Endothelial cell of umbilical vein (primary cell): Measurements from ENCODE around the gene ANKS1B. TPM values are rescaled to one million over a fixed set of nuclear protein-coding genes. Genes with fewer than 3 reads are reported as not detected.

Source experiments
- BruUV-seq: library from RNA; stranded (reverse); fragments of 400-500 nt; replicated peaks from 2 replicates; lab custom pipeline; 2021; lab: Mats Ljungman, UMichigan
- CTCF ChIA-PET: fragments of 300-600, 350-600 bp; sonication (Branson Sonifier 250); formaldehyde crosslinking; loops from one replicate; lab custom pipeline; 2021; ENCODE audit warnings: antibody characterized with exemption, inconsistent platforms; lab: Charles Lee
- POLR2A ChIA-PET: fragments of 300-600, 350-600 bp; sonication (Branson Sonifier 250); formaldehyde crosslinking; loops from one replicate; lab custom pipeline; 2021; ENCODE audit warnings: antibody characterized with exemption, inconsistent platforms; lab: Charles Lee
- DNase-seq: peaks from one replicate; pipeline ENCODE4 v3.0.0-alpha.2; 2011; ENCODE audit warnings: low read depth, low spot score
- FAIRE-seq: peaks from 2 replicates; lab custom pipeline; 2011; peaks lifted over from hg19 to GRCh38; lab: Jason Lieb, UNC
- H2AFZ ChIP-seq: 2 replicates; pipeline ENCODE4 v1.6.0; 2012; ENCODE audit warnings: low read depth, low read length, control low read depth, inconsistent platforms
- H3K27ac ChIP-seq: 2 replicates; pipeline ENCODE4 v1.5.1; 2011; ENCODE audit warnings: low read depth, mild to moderate bottlenecking, control low read depth, low read length, moderate library complexity; ENCODE audit not compliant: insufficient read depth
- H3K27me3 ChIP-seq, 2 experiments: 2 replicates each; pipeline versions ENCODE4 v1.6.0 to v1.6.1; 2011; ENCODE audit warnings: low read length in 2 of 2, mixed read lengths in 1 of 2; ENCODE audit not compliant: control insufficient read depth in 2 of 2, insufficient read depth in 2 of 2
- H3K36me3 ChIP-seq, 2 experiments: 2 replicates in 1 of 2; 3 replicates in 1 of 2; pipeline ENCODE4 v1.5.1; 2011; ENCODE audit warnings: low read length in 2 of 2, mild to moderate bottlenecking in 1 of 2, moderate library complexity in 1 of 2; ENCODE audit not compliant: control insufficient read depth in 2 of 2, insufficient read depth in 2 of 2; ENCODE audit errors: extremely low read depth in 1 of 2
- H3K4me1 ChIP-seq: 3 replicates; pipeline ENCODE4 v1.5.1; 2011; ENCODE audit warnings: mild to moderate bottlenecking, low read length; ENCODE audit not compliant: control insufficient read depth, insufficient read depth; ENCODE audit errors: extremely low read depth
- H3K4me2 ChIP-seq: 2 replicates; pipeline ENCODE4 v1.6.1; 2011; ENCODE audit warnings: low read length, control low read depth, mixed read lengths; ENCODE audit not compliant: insufficient read depth
- H3K4me3 ChIP-seq, 3 experiments: fragments of 200-600 bp in 1 of 3; sonication (generic), shearing (Covaris generic) in 1 of 3; replicated peaks in 1 of 3; 2 replicates each; pipeline ENCODE4 v1.5.1; 2011 to 2016; ENCODE audit warnings: control low read depth in 3 of 3, low read length in 3 of 3, mild to moderate bottlenecking in 2 of 3, inconsistent platforms in 1 of 3, low read depth in 1 of 3, moderate library complexity in 1 of 3; ENCODE audit not compliant: insufficient read depth in 1 of 3
- H3K79me2 ChIP-seq: 2 replicates; pipeline ENCODE4 v1.6.0; 2012; ENCODE audit warnings: low read length, inconsistent platforms; ENCODE audit not compliant: control insufficient read depth, insufficient read depth
- H3K9ac ChIP-seq: replicated peaks from 2 replicates; pipeline ENCODE3; 2011; ENCODE audit warnings: low read length, control low read depth; ENCODE audit not compliant: insufficient read depth; ENCODE audit errors: extremely low read depth
- H3K9me1 ChIP-seq: replicated peaks from 3 replicates; pipeline ENCODE4 v1.6.0; 2011; ENCODE audit warnings: mild to moderate bottlenecking, low read length; ENCODE audit not compliant: control insufficient read depth, insufficient read depth; ENCODE audit errors: extremely low read depth
- H3K9me3 ChIP-seq: replicated peaks from 2 replicates; pipeline ENCODE4 v1.5.1; 2012; ENCODE audit warnings: low read length, inconsistent platforms; ENCODE audit not compliant: control insufficient read depth, insufficient read depth
- H4K20me1 ChIP-seq: replicated peaks from 2 replicates; pipeline ENCODE3; 2011; ENCODE audit warnings: mild to moderate bottlenecking, low read length; ENCODE audit not compliant: control insufficient read depth, insufficient read depth; ENCODE audit errors: extremely low read depth
- FOS ChIP-seq: IDR thresholded peaks from 2 replicates; pipeline ENCODE4 v1.6.1; 2011; ENCODE audit warnings: mild to moderate bottlenecking, low read length, moderate library complexity, borderline replicate concordance; ENCODE audit not compliant: insufficient read depth
- GATA2 ChIP-seq: IDR thresholded peaks from 2 replicates; pipeline ENCODE4 v1.7.0; 2011; ENCODE audit warnings: low read depth, mild to moderate bottlenecking, moderate library complexity, mixed read lengths, low read length; ENCODE audit not compliant: insufficient read length, insufficient read depth
- JUN ChIP-seq: IDR thresholded peaks from 2 replicates; pipeline ENCODE4 v1.6.1; 2011; ENCODE audit warnings: borderline replicate concordance, low read depth; ENCODE audit not compliant: insufficient read length, insufficient read depth
- MYC ChIP-seq: IDR thresholded peaks from one replicate; pipeline ENCODE4 v1.6.1; 2011; ENCODE audit warnings: mild to moderate bottlenecking, low read depth, low read length
- POLR2A ChIP-seq: IDR thresholded peaks from 2 replicates; pipeline ENCODE4 v1.6.1; 2012; ENCODE audit warnings: low read depth, mild to moderate bottlenecking, control low read depth, low read length
- POLR2AphosphoS5 ChIP-seq: IDR thresholded peaks from 2 replicates; pipeline ENCODE4 v1.6.1; 2012; ENCODE audit warnings: low read depth, mild to moderate bottlenecking, control low read depth, low read length, moderate library complexity; ENCODE audit not compliant: insufficient read depth
- dilution Hi-C: fragments of 300-500 bp; cut with MboI; formaldehyde crosslinking; loops from one replicate; pipeline ENCODE4 v1.15.0; 2019; ENCODE audit warnings: low sequenced_read_pairs; ENCODE audit not compliant: extremely low pct_ligation_motif_present
- intact Hi-C: fragments of 100-400 bp; cut with micrococcal nuclease; formaldehyde crosslinking; loops from one replicate; pipeline ENCODE4 v1.10.0; 2022
- polyA plus RNA-seq, 4 experiments: library from polyadenylated mRNA; depleted of rRNA in 3 of 4; stranded (reverse) in 3 of 4; unstranded in 1 of 4; fragments of >200 nt; gene quantifications; 2 replicates each; pipeline versions ENCODE4 v1.2.1 to v1.2.3, GENCODE V29; 2011 to 2012; ENCODE audit warnings: missing spikeins in 1 of 4
- total RNA-seq: library from RNA; stranded (reverse); gene quantifications from 2 replicates; pipeline ENCODE4 v1.2.3, GENCODE V29; 2021
- TF ChIP-seq, protein P1 (sequence below), 2 donors: IDR thresholded peaks; 1 replicate in 1 of 2; 2 replicates in 1 of 2; pipeline ENCODE4 v1.5.1; 2011; ENCODE audit warnings: low read length in 2 of 2, mild to moderate bottlenecking in 2 of 2, moderate library complexity in 2 of 2, control low read depth in 1 of 2, inconsistent platforms in 1 of 2, low read depth in 1 of 2; ENCODE audit not compliant: insufficient read depth in 1 of 2; ENCODE audit errors: extremely low read depth in 1 of 2

Gene ANKS1B
- total and polyA plus RNA-seq, 2 donors (not counting 3 experiments of a cell fraction or from before 2014, with no cell fraction given): 0.15 to 0.38 TPM

DNA sequence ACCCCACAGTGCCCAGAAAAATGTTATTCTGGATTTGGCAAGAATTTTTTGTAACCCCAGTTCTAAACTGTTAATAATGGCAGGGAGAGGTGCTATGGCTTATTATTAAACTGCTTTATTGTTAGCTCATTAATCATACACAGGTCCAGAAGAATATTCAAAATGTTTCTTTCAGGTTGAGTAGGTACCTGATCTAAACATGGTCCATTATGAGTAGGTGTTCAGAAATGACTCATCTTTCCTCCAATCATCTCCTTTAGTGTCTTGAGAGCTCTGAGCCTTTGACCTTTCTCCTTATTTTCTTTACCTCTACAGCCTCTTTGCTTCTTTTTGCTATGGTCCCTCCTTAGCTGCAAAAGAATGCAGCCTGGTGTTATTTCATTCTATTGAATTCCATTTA, 548.2 kb downstream of the ANKS1B start:
- CTCF ChIA-PET: no interaction called here
- no peak overlapping the region for H3K27ac ChIP-seq
- intact Hi-C loops (no loop called here), dilution Hi-C loops (no loop called here)
- H3K4me1 ChIP-seq: no peaks in the 10 kb centered on the region
- no peaks in the 10 kb centered on the region for H3K27me3 ChIP-seq
- peaks cover 4% of the 10 kb centered on the region for H3K9me3 ChIP-seq
- no peak for DNase-seq
- no peak for TF ChIP-seq JUN
- TF ChIP-seq POLR2A: no peak
- TF ChIP-seq POLR2AphosphoS5: no peak
- no peak for TF ChIP-seq MYC
- no peak for FAIRE-seq
- H3K36me3 ChIP-seq: no peaks in the 10 kb centered on the region
- H4K20me1 ChIP-seq: no peaks in the 10 kb centered on the region
- BruUV-seq: no TSS peak
- no peaks in the 10 kb centered on the region for H3K79me2 ChIP-seq
- no peak overlapping the region for H3K4me3 ChIP-seq
- no peak overlapping the region for H3K4me2 ChIP-seq
- H3K9ac ChIP-seq: no peak overlapping the region
- no peak overlapping the region for H2AFZ ChIP-seq
- POLR2A ChIA-PET: no interaction called here
- no peaks in the 10 kb centered on the region for H3K9me1 ChIP-seq

GRCh38 chr12:99435095-99435791, 549.5 kb downstream of the ANKS1B start:
- Histone ChIP-seq H3K79me2 (no peaks in the 10 kb centered on the region), H3K4me3 (no peak overlapping the region), H3K9me3 (peaks cover 8% of the 10 kb centered on the region), H3K9me1 (no peaks in the 10 kb centered on the region), H2AFZ (no peak overlapping the region), H3K4me2 (no peak overlapping the region), H4K20me1 (no peaks in the 10 kb centered on the region), H3K9ac (no peak overlapping the region), H3K4me1 (no peaks in the 10 kb centered on the region), H3K27me3 (no peaks in the 10 kb centered on the region), H3K36me3 (no peaks in the 10 kb centered on the region), H3K27ac (no peak overlapping the region)
- no peak for FAIRE-seq
- no peak for DNase-seq
- POLR2A ChIA-PET: no interaction called here
- intact Hi-C loops: no loop called here
- no peak for TF ChIP-seq GATA2
- TF ChIP-seq, protein P1, sequence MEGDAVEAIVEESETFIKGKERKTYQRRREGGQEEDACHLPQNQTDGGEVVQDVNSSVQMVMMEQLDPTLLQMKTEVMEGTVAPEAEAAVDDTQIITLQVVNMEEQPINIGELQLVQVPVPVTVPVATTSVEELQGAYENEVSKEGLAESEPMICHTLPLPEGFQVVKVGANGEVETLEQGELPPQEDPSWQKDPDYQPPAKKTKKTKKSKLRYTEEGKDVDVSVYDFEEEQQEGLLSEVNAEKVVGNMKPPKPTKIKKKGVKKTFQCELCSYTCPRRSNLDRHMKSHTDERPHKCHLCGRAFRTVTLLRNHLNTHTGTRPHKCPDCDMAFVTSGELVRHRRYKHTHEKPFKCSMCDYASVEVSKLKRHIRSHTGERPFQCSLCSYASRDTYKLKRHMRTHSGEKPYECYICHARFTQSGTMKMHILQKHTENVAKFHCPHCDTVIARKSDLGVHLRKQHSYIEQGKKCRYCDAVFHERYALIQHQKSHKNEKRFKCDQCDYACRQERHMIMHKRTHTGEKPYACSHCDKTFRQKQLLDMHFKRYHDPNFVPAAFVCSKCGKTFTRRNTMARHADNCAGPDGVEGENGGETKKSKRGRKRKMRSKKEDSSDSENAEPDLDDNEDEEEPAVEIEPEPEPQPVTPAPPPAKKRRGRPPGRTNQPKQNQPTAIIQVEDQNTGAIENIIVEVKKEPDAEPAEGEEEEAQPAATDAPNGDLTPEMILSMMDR (IDR thresholded peaks at IDR 0.05; ENCODE audit: extremely low read depth in 1 of 2, insufficient read depth in 1 of 2, low read depth in 1 of 2, low read length in 2 of 2): no peak
- TF ChIP-seq FOS: no peak
- CTCF ChIA-PET: no interaction called here
- dilution Hi-C loops: no loop called here
- no TSS peak for BruUV-seq
